WTC11 (cell line): ENCODE results near the gene CYLD. TPM values are rescaled to one million over a fixed set of nuclear protein-coding genes. Genes with fewer than 3 reads are reported as not detected.
A peak's percentile ranks its signal among the peaks of the same experiment; 100 is the strongest.

ENCODE experiments used
- ATAC-seq: fragments of 200-7000 bp; cut with Tn5 transposase; 2 replicates; pipeline ENCODE4 v1.10.0; 2021; ENCODE audit warnings: mild to moderate bottlenecking, moderate library complexity
- CTCF ChIA-PET: fragments of 300-600 bp; sonication (Branson Sonifier 250); formaldehyde crosslinking; loops from one replicate; lab custom pipeline; 2021; ENCODE audit warnings: antibody characterized with exemption; lab: Charles Lee
- POLR2A ChIA-PET: fragments of 350-600 bp; sonication (Branson Sonifier 250); formaldehyde crosslinking; loops from one replicate; lab custom pipeline; 2021; ENCODE audit warnings: antibody characterized with exemption; lab: Charles Lee
- DNase-seq: peaks from one replicate; pipeline ENCODE4 v3.0.0; 2021; ENCODE audit warnings: low spot score
- H3K27ac Mint-ChIP-seq: 2 replicates; pipeline ENCODE4 v1.8.0; 2021; ENCODE audit warnings: mixed read lengths
- H3K27me3 Mint-ChIP-seq: 2 replicates; pipeline ENCODE4 v1.8.0; 2021; ENCODE audit warnings: low read depth, mild to moderate bottlenecking, moderate library complexity, mixed read lengths
- H3K36me3 Mint-ChIP-seq: 2 replicates; pipeline ENCODE4 v1.8.0; 2021; ENCODE audit warnings: mixed read lengths
- H3K4me1 Mint-ChIP-seq: 2 replicates; pipeline ENCODE4 v1.8.0; 2022; ENCODE audit warnings: mixed read lengths
- H3K4me3 Mint-ChIP-seq: 2 replicates; pipeline ENCODE4 v1.8.0; 2021; ENCODE audit warnings: mild to moderate bottlenecking, moderate library complexity, mixed read lengths
- H3K9me3 Mint-ChIP-seq: 2 replicates; pipeline ENCODE4 v1.8.0; 2021; ENCODE audit warnings: mixed read lengths
- EMX1 ChIP-seq: fragments of 250-450 bp; sonication (Bioruptor Pico); IDR thresholded peaks from 2 replicates; pipeline ENCODE4 v1.8.0; 2021; ENCODE audit warnings: mild to moderate bottlenecking
- GABPB1 ChIP-seq: sonication (generic); formaldehyde crosslinking; IDR thresholded peaks from 2 replicates; pipeline ENCODE4 v1.8.1; 2023; ENCODE audit warnings: mild to moderate bottlenecking, missing genetic modification reagents
- GTF2I ChIP-seq: fragments of 250-450 bp; sonication (Bioruptor Pico); conservative IDR thresholded peaks from 2 replicates; pipeline ENCODE4 v1.4.0; 2021; ENCODE audit warnings: mild to moderate bottlenecking
- NFATC4 ChIP-seq: fragments of 250-450 bp; sonication (Bioruptor Pico); IDR thresholded peaks from 2 replicates; pipeline ENCODE4 v1.9.0; 2021; ENCODE audit warnings: mild to moderate bottlenecking
- OVOL2 ChIP-seq: fragments of 250-450 bp; sonication (Bioruptor Pico); IDR thresholded peaks from 2 replicates; pipeline ENCODE4 v1.9.0; 2021; ENCODE audit warnings: mild to moderate bottlenecking, borderline replicate concordance
- ZNF121 ChIP-seq: sonication (generic); formaldehyde crosslinking; IDR thresholded peaks from 2 replicates; pipeline ENCODE4 v1.8.0; 2023; ENCODE audit warnings: missing genetic modification reagents
- ZNF232 ChIP-seq: sonication (generic); formaldehyde crosslinking; IDR thresholded peaks from 2 replicates; pipeline ENCODE4 v1.8.0; 2022; ENCODE audit warnings: mild to moderate bottlenecking, missing genetic modification reagents
- total RNA-seq: library from RNA; stranded (reverse); gene quantifications from 3 replicates; pipeline ENCODE4 v1.2.3, GENCODE V29; 2021
- TF ChIP-seq, protein P1 (sequence below): fragments of 250-450 bp; sonication (Bioruptor Pico); IDR thresholded peaks from 2 replicates; pipeline ENCODE4 v1.9.0; 2021; ENCODE audit warnings: mild to moderate bottlenecking
- TF ChIP-seq, protein P2 (sequence below): sonication (generic); formaldehyde crosslinking; IDR thresholded peaks from 2 replicates; pipeline ENCODE4 v1.8.1; 2022; ENCODE audit warnings: low read depth, mild to moderate bottlenecking, moderate library complexity, missing genetic modification reagents, borderline replicate concordance
- TF ChIP-seq, protein P3 (sequence below): fragments of 250-450 bp; sonication (Bioruptor Pico); IDR thresholded peaks from 2 replicates; pipeline ENCODE4 v1.9.0; 2021; ENCODE audit warnings: mild to moderate bottlenecking
- TF ChIP-seq, protein P4 (sequence below): sonication (generic); formaldehyde crosslinking; IDR thresholded peaks from 2 replicates; pipeline ENCODE4 v1.8.0; 2022; ENCODE audit warnings: mild to moderate bottlenecking, missing genetic modification reagents
- TF ChIP-seq, protein P5 (sequence below): sonication (generic); formaldehyde crosslinking; conservative IDR thresholded peaks from 2 replicates; pipeline ENCODE4 v1.8.1; 2022; ENCODE audit warnings: mild to moderate bottlenecking, missing genetic modification reagents
- TF ChIP-seq, protein P6 (sequence below): sonication (generic); formaldehyde crosslinking; IDR thresholded peaks from 2 replicates; pipeline ENCODE4 v1.8.1; 2023; ENCODE audit warnings: mild to moderate bottlenecking, missing genetic modification reagents
- TF ChIP-seq, protein P7 (sequence below): sonication (generic); formaldehyde crosslinking; IDR thresholded peaks from 2 replicates; pipeline ENCODE4 v1.8.1; 2022; ENCODE audit warnings: mild to moderate bottlenecking, moderate library complexity, missing genetic modification reagents

The CYLD gene
- total RNA-seq, 1 experiment from 2014 or later, result 10.8 TPM

DNA sequence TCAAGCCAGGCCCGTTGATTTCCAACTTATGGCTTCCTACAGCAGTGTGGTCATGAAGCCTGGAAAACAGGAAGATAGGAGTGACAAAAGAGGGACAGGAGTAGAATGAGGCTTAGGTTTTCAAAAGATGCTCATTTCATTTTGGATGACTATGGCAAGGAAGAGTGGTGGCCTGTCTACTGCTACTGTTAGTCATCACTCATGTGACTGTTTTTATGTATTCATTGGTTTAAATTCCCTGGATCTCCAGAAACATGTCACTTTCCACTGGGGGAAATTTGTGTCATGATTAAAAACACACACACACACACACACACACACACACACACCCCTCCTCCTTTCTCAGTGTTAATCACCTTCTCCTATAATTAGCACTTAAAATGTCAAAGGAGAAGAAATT is 1.1 kb upstream of the CYLD start:
- no peaks in the 10 kb centered on the region; the same call in none of the 2 replicates for H3K27me3 Mint-ChIP-seq
- H3K4me3 Mint-ChIP-seq, result peak overlapping the region; percentile 70; the same call in 1 of the 2 replicates
- H3K9me3 Mint-ChIP-seq, result no peaks in the 10 kb centered on the region
- POLR2A ChIA-PET, result no interaction called here
- ATAC-seq, result no peak
- no peaks in the 10 kb centered on the region for H3K36me3 Mint-ChIP-seq
- H3K27ac Mint-ChIP-seq, result no peak overlapping the region; the same call in 1 of the 2 replicates
- H3K4me1 Mint-ChIP-seq, result peaks cover 34% of the 10 kb centered on the region
- DNase-seq, result no peak
- CTCF ChIA-PET, result interaction anchor here (1.1 to 1.4 kb wide), 8 partner anchors 21 to 75 kb away, joined by 4 to 24 read pairs (median 7); no protein-coding TSS in a partner anchor
- TF ChIP-seq, protein P1, sequence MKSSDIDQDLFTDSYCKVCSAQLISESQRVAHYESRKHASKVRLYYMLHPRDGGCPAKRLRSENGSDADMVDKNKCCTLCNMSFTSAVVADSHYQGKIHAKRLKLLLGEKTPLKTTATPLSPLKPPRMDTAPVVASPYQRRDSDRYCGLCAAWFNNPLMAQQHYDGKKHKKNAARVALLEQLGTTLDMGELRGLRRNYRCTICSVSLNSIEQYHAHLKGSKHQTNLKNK (CRISPR knock-in tag), result no peak
- TF ChIP-seq, protein P2, sequence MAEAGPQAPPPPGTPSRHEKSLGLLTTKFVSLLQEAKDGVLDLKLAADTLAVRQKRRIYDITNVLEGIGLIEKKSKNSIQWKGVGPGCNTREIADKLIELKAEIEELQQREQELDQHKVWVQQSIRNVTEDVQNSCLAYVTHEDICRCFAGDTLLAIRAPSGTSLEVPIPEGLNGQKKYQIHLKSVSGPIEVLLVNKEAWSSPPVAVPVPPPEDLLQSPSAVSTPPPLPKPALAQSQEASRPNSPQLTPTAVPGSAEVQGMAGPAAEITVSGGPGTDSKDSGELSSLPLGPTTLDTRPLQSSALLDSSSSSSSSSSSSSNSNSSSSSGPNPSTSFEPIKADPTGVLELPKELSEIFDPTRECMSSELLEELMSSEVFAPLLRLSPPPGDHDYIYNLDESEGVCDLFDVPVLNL (CRISPR knock-in tag), result no peak
- TF ChIP-seq, protein P3, sequence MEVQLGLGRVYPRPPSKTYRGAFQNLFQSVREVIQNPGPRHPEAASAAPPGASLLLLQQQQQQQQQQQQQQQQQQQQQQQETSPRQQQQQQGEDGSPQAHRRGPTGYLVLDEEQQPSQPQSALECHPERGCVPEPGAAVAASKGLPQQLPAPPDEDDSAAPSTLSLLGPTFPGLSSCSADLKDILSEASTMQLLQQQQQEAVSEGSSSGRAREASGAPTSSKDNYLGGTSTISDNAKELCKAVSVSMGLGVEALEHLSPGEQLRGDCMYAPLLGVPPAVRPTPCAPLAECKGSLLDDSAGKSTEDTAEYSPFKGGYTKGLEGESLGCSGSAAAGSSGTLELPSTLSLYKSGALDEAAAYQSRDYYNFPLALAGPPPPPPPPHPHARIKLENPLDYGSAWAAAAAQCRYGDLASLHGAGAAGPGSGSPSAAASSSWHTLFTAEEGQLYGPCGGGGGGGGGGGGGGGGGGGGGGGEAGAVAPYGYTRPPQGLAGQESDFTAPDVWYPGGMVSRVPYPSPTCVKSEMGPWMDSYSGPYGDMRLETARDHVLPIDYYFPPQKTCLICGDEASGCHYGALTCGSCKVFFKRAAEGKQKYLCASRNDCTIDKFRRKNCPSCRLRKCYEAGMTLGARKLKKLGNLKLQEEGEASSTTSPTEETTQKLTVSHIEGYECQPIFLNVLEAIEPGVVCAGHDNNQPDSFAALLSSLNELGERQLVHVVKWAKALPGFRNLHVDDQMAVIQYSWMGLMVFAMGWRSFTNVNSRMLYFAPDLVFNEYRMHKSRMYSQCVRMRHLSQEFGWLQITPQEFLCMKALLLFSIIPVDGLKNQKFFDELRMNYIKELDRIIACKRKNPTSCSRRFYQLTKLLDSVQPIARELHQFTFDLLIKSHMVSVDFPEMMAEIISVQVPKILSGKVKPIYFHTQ, result no peak
- no peak for TF ChIP-seq ZNF121 (CRISPR knock-in tag)
- TF ChIP-seq, protein P4, sequence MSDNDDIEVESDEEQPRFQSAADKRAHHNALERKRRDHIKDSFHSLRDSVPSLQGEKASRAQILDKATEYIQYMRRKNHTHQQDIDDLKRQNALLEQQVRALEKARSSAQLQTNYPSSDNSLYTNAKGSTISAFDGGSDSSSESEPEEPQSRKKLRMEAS (CRISPR knock-in tag), result no peak
- TF ChIP-seq, protein P5, sequence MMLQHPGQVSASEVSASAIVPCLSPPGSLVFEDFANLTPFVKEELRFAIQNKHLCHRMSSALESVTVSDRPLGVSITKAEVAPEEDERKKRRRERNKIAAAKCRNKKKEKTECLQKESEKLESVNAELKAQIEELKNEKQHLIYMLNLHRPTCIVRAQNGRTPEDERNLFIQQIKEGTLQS (CRISPR knock-in tag), result no peak
- TF ChIP-seq NFATC4 (CRISPR knock-in tag), result no peak
- TF ChIP-seq, protein P6, sequence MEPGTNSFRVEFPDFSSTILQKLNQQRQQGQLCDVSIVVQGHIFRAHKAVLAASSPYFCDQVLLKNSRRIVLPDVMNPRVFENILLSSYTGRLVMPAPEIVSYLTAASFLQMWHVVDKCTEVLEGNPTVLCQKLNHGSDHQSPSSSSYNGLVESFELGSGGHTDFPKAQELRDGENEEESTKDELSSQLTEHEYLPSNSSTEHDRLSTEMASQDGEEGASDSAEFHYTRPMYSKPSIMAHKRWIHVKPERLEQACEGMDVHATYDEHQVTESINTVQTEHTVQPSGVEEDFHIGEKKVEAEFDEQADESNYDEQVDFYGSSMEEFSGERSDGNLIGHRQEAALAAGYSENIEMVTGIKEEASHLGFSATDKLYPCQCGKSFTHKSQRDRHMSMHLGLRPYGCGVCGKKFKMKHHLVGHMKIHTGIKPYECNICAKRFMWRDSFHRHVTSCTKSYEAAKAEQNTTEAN (CRISPR knock-in tag), result no peak
- no peak for TF ChIP-seq OVOL2 (CRISPR knock-in tag)
- TF ChIP-seq ZNF232, result no peak
- TF ChIP-seq EMX1 (CRISPR knock-in tag), result no peak

DNA sequence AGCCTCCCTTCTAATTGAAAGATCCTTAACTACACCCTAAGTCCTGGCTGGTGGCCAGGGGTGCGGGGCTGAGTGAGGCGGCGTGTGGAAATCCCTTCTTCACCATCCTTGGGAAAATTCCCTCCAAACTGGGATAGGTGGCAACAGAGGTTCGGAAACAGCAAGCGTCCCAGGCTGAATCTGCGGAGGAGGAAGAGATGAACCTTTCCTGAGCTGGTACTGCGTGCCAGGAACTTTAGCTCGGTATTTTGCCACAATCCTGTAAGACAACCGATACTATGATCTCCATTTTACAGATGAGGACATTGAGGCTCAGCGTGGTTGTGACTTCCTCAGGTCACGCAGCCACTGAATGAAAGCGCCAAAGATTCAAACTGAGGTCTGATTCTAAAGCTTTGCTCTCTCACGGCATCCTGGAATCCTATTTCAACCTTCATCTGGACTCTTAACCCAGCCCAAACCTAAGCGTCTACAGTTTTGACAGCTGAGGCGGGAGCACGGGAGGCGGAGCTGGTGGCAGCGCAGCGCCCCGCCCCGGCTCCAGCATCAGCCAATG is 583 bp upstream of the CYLD start:
- Mint-ChIP-seq H3K27ac (peak overlapping the region; percentile 87; the same call in 1 of the 2 replicates), H3K27me3 (no peaks in the 10 kb centered on the region; the same call in none of the 2 replicates), H3K4me3 (peak overlapping the region; percentile 70), H3K9me3 (no peaks in the 10 kb centered on the region), H3K36me3 (no peaks in the 10 kb centered on the region)
- ChIA-PET CTCF (interaction anchor here (0.6 to 1.4 kb wide), 12 partner anchors 21 to 308 kb away, joined by 3 to 24 read pairs (median 4); no protein-coding TSS in a partner anchor), POLR2A (no interaction called here)
- ATAC-seq, result no peak
- no peak for DNase-seq
- TF ChIP-seq GTF2I (CRISPR knock-in tag), result 0 out of 2 replicates have a peak, but pooled peaks have one; percentile 48
- TF ChIP-seq GABPB1, result no peak
- TF ChIP-seq, all 79 proteins: peak for 1
- H3K4me1 Mint-ChIP-seq, result peaks cover 34% of the 10 kb centered on the region

DNA sequence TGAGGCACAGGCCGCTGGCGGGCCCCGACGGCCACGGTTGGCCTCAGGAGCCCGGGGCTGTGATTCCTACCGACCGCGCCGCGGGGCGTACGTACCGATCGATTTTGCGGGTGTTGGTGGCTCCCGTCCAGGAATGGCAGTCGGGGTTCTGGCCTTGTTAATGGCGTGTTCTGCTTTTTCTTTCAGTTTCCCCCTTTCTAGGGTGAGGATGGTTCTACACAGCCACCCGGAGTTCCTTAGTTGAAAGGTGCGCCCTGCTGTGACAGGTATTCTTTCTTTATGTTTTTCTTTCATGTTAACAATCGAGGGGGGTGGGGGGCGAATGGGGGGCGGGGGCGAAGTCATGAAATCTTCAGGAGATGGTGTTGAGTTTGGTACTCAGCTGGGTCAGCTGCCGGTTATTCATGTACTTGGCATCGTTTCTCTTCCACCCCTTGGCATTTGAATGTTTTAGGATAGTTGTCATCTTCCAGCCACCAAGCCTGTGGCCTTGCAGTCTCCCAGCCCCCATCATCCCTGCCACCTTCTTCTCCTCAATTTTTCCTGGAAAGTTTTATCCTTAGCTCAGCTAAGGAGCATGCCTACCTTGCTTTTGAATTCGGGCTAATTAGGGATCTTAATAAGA is 802 bp downstream of the CYLD start:
- Mint-ChIP-seq H3K4me1 (peaks cover 37% of the 10 kb centered on the region), H3K9me3 (no peaks in the 10 kb centered on the region), H3K36me3 (no peaks in the 10 kb centered on the region), H3K4me3 (peak overlapping the region; percentile 73), H3K27me3 (no peaks in the 10 kb centered on the region; the same call in none of the 2 replicates), H3K27ac (no peak overlapping the region)
- TF ChIP-seq GTF2I (CRISPR knock-in tag), result peak; percentile 55; the same call in 1 of the 2 replicates
- TF ChIP-seq, protein P7, sequence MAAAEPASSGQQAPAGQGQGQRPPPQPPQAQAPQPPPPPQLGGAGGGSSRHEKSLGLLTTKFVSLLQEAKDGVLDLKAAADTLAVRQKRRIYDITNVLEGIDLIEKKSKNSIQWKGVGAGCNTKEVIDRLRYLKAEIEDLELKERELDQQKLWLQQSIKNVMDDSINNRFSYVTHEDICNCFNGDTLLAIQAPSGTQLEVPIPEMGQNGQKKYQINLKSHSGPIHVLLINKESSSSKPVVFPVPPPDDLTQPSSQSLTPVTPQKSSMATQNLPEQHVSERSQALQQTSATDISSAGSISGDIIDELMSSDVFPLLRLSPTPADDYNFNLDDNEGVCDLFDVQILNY (CRISPR knock-in tag), result no peak
- DNase-seq (peak; percentile 25), ATAC-seq (no peak)
- POLR2A ChIA-PET, result no interaction called here
- CTCF ChIA-PET, result interaction anchor here (0.6 to 5.7 kb wide), 5 partner anchors 15 to 76 kb away, joined by 3 to 44 read pairs (median 4); no protein-coding TSS in a partner anchor
